AG08395 (cell line): Measurements from ENCODE around the gene BIN1.
A peak's percentile ranks its signal among the peaks of the same experiment; 100 is the strongest.

ENCODE experiments used
- DNase-seq: peaks from one replicate; pipeline ENCODE4 v3.0.0; 2012; ENCODE audit warnings: mixed read lengths, low spot score

The BIN1 gene

DNA sequence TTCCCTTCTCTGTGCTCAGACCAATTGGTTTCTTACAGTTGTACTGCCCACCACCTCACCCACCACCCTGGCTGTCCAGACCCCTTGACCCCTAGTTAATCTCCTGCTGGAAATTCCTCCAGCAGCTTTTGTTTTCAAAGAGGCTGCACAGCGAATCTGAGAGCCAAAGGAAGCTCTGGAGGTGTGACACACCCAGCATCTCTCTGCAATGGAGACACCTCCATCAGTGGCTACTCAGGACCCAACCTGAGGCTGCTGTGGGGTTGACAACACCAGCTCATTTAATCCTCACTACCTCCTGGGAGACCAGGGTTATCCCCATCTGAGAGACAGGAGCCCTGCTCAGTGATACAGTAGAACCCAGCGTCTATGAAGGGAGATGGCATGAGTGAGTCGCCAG is 86.4 kb downstream of the BIN1 start:
- no peak for DNase-seq

DNA sequence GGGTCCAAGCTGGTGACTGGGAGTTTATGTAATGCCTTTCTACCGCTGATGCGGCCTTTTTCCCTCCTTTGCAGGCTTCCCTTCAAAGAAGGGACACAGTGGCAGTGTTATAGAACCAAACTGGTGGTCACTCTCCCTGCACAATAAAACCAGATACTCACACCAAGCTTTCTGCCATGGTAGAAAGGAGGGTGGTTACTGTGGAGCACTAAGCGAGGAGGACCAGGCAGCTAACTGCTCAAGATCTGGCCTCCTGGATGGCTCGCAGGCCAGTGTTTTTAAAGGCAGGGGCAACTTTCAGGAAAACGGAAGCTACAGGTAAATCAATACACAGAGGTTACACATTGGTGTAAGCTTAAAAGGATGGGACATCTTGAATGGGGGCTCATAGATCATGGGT is 89.4 kb downstream of the BIN1 start:
- DNase-seq = no peak

DNA sequence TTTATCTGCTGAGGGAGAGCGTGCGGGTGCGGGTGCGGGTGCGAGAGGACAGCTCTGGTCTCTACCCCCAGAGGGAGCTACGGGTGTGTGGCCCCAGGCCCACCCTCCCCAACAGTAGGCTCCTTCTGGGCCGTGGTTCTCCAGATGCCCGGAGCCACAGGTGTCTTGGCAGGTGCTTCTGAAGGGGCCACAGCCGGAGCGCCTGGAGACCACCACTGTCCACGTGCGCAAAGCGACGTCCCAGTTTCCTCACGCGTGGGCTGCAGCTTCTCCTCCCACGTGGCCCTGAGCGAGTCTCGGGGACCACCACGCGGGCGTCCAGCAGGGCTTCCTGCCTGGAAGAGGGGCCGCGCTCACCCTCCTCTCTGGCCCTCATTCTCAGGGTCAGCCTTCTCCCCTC is 90.6 kb downstream of the BIN1 start:
- DNase-seq = no peak

DNA sequence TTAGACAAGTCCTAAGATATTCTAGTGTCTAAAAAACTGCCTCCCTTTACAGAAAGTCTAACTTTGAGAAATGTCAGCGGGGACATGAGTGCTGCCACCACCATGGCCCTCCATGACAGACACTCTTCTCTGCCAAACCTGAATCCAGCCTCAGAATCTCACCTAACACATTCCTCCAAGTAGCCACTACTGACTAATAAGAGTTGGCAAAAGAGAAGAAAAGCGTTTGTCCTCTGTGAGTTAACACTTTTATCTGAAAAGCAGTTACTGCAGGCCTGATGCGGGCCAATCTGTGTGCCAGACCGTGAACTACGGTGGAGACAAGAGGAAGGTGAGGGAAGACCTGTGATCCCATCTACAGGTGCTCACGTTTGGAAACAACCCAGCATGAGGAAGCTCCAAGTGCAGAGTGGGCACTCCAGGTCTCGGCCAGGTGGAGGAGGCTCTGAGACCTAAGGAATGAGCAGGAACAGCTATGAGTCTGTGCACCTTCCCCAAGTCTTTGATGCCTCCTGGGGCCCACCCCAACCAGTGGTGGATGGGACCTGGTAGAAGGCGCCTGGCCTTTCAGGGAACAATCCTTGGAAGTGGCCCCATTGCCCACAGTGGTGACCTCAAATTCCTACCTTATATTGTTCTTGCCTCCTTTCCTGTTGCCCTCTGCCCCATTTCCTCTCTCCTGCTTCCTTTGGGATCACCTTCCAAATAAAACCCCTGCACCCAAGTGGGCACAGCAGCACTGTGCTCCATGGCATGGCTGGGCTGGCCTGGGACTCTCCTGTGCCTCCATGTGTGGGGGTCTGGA is 91.6 kb downstream of the BIN1 start:
- DNase-seq = no peak

DNA sequence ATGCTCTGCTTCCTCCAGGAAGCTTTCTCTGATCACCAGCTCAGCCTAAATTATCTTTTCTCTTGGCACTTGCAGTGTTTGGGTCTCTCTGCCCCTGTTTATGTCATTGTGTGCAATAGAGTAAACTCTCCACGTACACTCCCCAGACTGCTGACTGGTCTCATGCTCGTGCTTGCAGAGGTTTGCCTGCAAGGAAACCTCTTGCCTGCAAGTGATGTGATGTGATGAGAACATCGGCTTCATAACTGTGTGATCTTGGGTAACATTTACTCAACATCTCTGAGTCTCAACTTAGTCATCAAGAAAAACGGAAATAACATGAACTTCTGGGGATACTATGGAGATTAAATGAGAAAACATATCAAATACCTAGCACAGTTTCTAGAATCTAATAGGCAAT is 92.3 kb downstream of the BIN1 start:
- DNase-seq = peak; percentile 84

DNA sequence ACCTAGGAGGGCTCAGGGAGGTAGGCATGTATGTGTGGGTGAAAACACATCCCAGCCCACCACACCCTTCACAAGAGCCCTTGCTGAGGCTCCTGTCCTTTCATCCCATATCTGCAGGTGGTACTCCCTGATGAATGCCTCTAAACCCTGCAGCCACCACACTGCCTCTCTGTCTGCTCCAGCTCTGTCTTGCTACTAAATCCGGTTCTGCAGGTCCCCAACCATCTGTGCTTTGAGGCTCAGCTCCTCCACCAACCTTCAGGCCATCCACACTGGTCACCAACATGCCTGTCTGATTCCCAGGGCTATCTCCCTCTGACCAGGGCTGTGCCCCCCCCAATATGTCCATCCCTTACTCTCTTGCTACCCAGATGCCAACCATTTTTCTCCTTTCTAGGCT is 92.7 kb downstream of the BIN1 start:
- DNase-seq = no peak

DNA sequence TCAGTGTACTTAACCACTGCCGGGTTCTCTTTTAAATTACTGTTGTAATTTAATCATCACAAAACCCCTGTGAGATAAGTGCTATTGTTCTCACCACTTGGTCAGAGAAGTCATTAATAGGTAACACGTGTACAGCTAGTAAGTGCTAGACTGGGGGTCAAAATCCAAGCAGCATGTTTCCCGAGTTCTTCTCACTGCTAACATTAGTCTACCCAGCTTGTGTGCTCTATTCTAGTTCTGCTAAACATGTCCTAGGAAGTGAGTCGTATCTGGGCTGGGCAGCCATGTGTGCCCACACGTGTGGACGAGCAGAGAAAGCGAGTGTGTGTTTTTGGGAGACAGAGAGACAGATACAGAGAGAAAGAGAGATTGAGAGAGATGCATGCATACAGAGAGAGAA is 94.1 kb downstream of the BIN1 start:
- DNase-seq = no peak

DNA sequence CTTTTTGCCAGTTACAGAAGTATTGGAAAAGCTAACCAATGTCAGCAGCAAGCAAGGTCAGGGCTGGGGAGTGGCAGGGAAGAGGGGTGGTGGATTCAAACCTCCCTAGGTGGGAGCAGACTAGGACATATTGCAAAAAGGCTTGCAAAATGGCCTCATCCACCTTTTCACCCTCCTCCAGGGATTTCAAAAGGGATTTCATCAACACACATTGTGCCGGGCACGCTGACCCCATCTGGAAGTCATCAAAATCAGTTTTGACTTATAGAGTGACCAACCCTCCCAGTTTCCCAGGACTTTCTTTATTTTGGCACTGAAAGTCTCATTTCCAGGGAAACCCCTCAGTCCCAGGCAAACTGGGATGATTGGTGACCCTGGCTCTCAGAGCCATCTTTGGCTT is 94.7 kb downstream of the BIN1 start:
- DNase-seq = no peak

DNA sequence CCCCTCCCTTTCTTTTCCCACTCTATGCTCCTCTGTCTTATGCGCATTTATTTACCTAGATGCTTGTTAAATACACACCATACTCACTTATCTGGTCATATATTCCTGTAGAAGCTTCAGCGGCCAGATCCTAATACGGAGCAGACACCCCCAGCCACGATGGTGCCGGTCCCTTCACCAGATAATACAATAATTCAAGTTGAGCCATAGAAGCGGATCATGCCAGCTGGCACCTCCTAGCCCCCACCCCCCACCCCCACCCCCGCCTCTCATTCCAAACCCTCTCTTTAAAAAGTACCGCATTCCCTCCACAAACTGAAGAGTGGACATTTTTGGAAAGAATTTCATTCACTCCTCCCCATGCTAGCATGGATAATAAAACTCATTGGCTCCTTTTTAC is 95.2 kb downstream of the BIN1 start:
- no peak for DNase-seq

DNA sequence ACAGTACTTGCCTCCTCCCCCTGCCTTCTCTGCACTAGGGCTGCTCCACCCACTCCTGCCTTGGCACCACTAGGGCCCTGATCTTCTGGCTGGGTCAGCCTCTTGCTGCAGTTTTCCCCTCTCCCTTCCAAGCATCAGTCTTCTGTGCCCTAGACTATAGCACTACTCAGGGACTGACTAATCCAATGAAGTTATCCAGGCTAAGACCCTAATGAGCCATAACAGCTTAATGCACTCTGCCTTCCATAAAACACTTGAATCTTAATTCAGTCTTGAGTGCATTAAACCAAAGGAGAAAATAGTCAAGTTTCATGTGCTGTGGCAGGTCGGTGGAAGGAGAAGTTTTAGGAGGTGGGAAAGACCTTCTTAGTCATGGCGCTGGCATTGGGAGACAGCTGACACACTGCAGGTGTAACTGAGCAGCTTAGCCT is 95.7 kb downstream of the BIN1 start:
- no peak for DNase-seq

DNA sequence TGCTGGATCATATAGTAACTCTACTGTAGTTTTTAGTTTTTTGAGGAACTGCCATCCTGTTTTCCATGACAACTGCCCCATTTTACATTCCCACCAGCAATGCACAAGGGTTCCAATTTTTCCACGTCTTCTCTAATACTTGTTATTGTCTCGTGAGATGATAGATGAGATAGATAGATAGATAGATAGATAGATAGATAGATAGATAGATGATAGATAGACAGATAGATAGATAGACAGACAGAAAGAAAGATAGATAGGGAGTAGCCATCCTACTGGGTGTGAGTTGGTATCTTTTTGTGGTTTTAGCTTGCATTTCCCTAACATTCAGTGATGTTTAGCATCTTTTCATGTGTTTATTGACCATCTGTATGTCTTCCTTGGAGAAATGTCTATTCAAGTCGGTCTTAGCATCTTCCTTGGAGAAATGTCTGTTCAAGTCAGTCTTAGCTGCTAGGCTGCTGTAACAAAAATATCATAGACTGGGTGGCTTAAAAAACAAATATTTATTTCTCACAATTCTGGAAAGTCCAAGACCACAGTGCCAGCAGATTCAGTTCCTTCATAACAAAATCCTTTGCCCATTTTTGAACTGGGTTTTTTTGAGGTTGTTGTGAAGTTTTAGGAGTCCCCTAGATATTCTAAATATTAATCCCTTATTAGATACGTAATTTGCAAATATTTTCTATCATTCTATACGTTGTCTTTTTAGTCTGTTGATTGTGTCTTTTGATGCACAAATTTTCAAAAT is 98.5 kb downstream of the BIN1 start:
- DNase-seq = no peak

DNA sequence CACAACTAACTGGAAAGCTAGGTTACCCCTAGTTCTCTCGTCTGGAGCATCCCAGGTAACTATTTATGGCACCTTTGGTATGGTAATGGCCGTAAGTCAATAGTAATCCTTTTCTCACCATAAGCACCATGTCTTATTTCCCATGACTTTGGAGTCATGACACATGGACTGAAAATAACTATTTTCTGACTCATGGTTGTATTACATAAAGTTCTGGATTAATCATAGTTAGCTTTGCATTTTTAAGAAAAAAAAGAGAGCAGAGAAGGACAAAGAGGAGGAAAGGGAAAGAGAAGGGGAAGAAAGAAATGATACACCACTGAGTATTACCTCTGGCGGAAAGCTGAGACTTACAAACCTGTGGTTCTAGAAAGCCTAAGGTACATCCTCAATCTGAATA is 99.3 kb downstream of the BIN1 start:
- peak; percentile 64 for DNase-seq

DNA sequence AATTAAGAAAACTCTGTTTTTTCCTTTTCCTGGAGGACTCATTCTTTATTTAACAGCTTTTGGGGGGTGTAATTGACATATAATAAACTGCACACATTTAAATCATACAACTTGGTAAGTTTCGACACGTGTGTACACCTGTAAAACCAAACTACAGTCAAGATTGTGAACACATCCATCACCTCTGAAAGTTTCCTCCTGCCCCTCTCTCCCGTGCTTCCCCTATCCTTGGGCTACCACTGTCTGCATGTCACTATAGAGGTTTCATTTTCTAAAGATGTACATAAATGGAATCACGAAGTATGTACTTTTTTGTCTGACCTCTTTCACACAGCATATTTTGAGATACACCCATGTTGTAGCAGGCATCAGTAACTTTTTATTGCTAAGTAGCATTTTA is 100.0 kb downstream of the BIN1 start:
- no peak for DNase-seq

DNA sequence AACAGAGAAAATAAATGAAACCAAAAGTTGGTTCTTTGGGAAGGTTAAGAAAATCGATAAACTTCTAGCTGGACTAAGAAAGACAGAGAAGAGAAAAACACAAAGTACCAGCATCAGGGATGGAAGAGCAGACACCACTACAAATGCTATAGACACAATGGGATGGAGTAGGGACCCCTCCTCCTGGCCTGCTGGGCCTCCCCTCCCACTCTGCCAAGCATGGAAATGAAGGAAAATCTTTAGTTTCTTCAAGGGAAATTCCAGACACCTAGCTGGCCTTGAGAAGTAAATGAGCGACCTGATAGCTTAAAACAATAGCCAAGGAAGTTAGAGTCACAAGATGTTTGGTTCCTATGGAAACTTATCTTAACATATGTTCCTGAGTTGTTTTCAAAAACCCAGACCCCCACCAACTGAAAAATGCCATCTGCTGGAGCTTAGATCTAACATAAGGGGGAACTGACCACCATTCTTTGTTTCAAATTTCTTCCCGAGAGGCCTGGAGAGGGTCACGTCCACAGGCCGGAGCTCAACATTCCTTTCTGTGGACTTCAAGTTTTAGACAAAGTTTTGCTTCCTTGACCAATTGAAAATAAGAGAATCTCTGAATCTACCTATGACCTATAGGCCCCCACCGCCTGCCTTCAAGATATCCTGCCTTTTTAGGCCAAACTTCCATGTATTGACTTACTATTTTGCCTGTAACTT is 101.9 kb downstream of the BIN1 start:
- no peak for DNase-seq

DNA sequence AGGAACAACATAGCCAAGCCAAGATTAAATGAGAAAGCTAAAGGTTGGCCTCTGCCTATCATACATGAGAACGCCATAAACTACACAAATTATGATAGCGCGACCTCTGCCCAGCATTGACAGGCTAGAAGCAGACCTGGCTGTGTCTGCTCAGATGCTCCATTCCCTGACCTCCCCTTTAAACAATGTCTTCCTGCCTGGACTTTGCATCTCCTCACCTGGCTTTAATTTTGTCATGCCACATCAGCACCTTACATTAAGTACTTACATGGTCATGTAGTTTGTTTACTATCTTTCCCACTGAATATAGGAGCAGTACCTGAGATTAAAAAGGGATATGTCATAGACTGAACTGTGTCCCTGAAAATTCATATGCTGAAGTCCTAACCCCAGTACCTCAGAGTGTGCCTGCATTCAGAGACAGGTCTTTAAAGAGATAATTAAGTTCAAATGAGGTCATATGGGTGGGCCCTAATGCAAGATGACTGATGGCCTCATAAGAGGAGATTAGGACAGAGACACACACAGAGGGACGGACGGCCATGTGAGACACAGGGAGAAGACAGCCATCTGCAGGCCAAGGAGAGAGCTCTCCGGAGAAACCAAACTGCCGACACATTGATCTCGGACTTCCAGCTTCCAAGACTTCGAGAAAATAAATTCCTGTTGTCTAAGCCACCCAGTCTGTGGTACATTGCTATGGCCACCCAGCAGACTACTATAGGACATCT is 103.7 kb downstream of the BIN1 start:
- DNase-seq = no peak

DNA sequence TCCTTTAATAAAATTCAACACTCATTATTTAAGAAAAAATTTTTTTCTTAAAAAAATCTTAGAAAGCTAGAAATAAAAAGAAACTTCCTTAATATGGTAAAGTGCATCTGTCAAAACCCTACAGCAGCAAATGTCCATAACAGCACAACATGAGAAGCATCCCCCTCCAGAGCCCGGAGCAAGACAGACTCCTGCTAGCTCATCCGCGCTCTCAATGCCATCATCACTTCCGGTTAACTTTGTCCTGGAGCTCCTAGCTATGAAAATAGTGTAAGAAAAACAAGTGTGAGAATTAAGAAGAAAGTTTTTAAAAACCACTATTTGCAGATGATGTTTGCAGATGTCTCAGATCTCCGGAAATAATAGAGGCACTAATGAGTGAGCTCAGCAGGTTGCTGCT is 105.2 kb downstream of the BIN1 start:
- DNase-seq = no peak

DNA sequence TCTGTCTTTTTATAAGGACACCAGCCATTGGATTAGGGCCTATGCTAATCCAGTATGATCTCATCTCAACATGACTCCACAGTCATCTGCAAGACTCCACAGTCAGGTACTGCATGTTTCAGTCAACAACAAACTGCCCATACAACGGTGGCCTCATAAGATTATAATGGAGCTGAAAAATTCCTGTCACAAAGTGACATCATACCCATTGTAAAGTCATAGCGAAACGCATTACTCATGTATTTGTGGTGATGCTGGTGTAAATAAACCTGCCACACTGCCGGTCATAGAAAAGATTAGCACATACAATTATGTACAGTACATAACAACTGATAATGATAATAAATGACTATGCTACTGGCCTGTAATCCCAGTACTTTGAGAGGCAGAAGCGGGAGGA is 106.0 kb downstream of the BIN1 start:
- DNase-seq = no peak

DNA sequence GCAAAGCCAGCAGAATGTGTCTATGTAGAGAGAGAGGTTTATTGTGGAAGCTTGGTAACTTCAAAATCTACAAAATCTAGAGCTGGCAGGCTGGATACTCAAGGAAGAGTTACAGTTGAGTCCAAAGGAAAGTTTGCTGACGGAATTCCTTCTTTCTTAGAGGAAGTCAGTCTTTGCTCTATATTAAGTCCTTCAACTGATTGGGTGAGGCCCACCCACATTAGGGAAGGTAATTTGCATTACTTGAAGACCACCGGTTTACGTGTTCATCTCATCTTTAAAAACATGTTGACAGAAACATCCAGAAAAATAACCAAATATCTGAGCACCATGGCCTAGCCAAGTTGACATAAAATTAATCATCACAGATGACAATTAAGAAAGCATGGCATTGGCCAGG is 106.8 kb downstream of the BIN1 start:
- DNase-seq = no peak

DNA sequence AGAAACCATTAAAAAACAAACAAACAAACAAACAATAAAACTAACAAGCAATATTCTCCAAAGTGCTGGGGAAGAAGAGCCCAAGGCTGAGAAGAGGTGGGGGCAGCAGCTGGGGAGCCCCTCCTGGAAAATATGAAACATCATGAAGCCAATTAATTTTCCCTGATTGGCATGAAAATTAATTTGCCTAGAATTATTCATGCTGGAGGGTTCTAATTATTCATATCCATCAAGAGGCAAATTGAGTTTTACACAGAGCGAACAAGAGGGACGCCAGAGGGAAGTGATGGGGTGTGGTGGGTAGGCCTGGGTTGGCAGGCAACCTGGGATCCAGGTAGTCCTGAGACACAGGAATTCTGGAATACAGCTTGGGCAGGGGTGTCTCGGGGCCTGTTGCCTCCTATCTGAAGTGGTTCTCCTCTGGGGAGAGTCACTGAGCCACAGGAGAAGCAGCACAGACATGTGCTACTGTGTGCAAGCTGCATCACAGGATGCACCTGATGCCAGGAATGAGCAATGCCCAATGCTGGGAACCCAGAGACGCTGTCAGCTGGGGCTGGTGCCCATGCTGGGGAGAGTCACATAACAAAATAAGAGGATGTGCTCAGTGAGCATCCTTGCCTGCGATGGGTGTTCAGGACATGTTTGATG is 107.7 kb downstream of the BIN1 start:
- DNase-seq = no peak

DNA sequence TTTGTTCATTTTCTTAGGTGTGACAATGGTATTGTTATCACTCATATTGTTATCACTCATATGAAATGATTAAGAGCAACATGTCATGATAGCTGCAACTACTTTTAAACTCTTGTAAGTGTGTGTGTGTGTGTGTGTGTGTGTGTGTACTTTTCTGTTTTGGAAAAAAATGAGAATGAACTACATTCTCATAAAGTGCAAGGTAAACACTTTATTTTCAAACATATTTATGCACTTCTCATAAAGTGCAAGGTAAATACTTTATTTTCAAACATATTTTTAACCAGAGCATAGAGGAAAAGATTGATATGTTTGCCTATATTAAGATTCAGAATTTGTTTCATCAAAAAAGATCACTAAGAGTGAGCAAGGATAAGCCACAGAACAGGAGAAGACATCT is 108.5 kb downstream of the BIN1 start:
- DNase-seq = no peak
